ENCODE data around the gene DSN1.

The DSN1 gene

GRCh38 chr20:36785308-36785707 is 11.7 kb upstream of the DSN1 start:
- no peaks in the 10 kb centered on the region for H3K27me3 ChIP-seq (ENCODE audit: insufficient read depth, insufficient read length)
- no peaks in the 10 kb centered on the region for H3K9me3 ChIP-seq (ENCODE audit: insufficient read depth, low read length)
- no peaks in the 10 kb centered on the region for H3K4me1 ChIP-seq (ENCODE audit: insufficient read depth, insufficient read length)
- TF ChIP-seq SUZ12 (IDR thresholded peaks at IDR 0.05; ENCODE audit: extremely low read depth, insufficient read depth, insufficient read length) (no peak), YY1 (IDR thresholded peaks at IDR 0.05; ENCODE audit: insufficient read depth, insufficient read length) (no peak), ZNF274 (IDR thresholded peaks at IDR 0.05; ENCODE audit: low read depth, low read length) (no peak)
- no peak overlapping the region for H3K4me3 ChIP-seq (ENCODE audit: insufficient read length, low read depth)
- H3K36me3 ChIP-seq (ENCODE audit: insufficient read depth, insufficient read length, low read length): peaks cover 54% of the 10 kb centered on the region
- no peak for DNase-seq (ENCODE audit: low read depth, low spot score)
- H3K9ac ChIP-seq (ENCODE audit: insufficient read length, low read depth): no peak overlapping the region

DNA sequence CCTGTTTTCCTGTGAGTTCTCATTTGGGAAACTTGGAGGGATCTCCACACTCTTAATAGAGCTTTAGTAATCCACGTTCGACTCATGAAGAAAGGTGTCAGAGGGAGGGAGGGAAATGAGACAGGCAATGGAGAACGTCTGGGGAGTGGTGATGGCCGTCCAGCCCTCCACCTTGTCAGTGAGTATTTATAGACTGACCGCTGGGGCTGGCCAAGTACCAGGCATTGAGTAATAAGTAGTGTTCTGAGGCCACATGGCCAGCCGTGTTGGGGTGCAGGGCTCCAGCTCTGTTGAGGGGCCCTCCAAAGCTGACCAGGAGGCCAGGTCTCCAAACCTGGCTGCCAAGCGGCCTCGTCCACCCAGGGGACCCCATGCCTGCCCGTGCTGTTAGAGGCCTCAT is 11.3 kb upstream of the DSN1 start:
- Histone ChIP-seq H3K36me3 (ENCODE audit: insufficient read depth, insufficient read length, low read length) (peaks cover 54% of the 10 kb centered on the region), H3K4me3 (ENCODE audit: insufficient read length, low read depth) (no peak overlapping the region), H3K27me3 (ENCODE audit: insufficient read depth, insufficient read length) (no peaks in the 10 kb centered on the region), H3K9me3 (ENCODE audit: insufficient read depth, low read length) (no peaks in the 10 kb centered on the region), H3K9ac (ENCODE audit: insufficient read length, low read depth) (no peak overlapping the region), H3K4me1 (ENCODE audit: insufficient read depth, insufficient read length) (no peaks in the 10 kb centered on the region)
- no peak for DNase-seq (ENCODE audit: low read depth, low spot score)
- TF ChIP-seq ZNF274 (IDR thresholded peaks at IDR 0.05; ENCODE audit: low read depth, low read length) (no peak), SUZ12 (IDR thresholded peaks at IDR 0.05; ENCODE audit: extremely low read depth, insufficient read depth, insufficient read length) (no peak), YY1 (IDR thresholded peaks at IDR 0.05; ENCODE audit: insufficient read depth, insufficient read length) (no peak)

DNA sequence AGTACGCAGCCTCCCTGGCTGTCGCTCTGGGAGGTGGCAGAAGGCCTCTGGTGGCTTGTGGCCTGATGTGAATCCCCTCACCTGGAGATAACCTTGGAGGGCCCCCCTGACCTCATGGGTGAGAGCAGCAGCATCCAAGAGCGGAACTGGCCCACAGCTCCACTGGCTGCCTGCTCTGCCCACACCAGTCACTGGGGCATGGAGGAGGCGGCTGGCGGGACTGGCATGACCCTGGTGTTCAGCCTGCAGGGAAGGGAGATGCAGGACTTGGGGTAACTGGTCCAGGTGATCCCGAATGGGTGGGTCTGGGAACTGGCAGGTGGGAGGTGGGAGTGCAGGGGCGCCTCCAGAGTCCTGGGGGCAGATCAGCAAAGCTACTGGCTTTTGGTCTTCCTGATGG is 10.6 kb upstream of the DSN1 start:
- no peak overlapping the region for H3K4me3 ChIP-seq (ENCODE audit: insufficient read length, low read depth)
- DNase-seq (ENCODE audit: low read depth, low spot score): no peak
- TF ChIP-seq ZNF274 (IDR thresholded peaks at IDR 0.05; ENCODE audit: low read depth, low read length) (no peak), SUZ12 (IDR thresholded peaks at IDR 0.05; ENCODE audit: extremely low read depth, insufficient read depth, insufficient read length) (no peak), YY1 (IDR thresholded peaks at IDR 0.05; ENCODE audit: insufficient read depth, insufficient read length) (no peak)
- no peak overlapping the region for H3K9ac ChIP-seq (ENCODE audit: insufficient read length, low read depth)
- no peaks in the 10 kb centered on the region for H3K9me3 ChIP-seq (ENCODE audit: insufficient read depth, low read length)
- peaks cover 54% of the 10 kb centered on the region for H3K36me3 ChIP-seq (ENCODE audit: insufficient read depth, insufficient read length, low read length)
- H3K27me3 ChIP-seq (ENCODE audit: insufficient read depth, insufficient read length): no peaks in the 10 kb centered on the region
- H3K4me1 ChIP-seq (ENCODE audit: insufficient read depth, insufficient read length): no peaks in the 10 kb centered on the region

- Histone ChIP-seq H3K9me3 (ENCODE audit: insufficient read depth, low read length) (no peaks in the 10 kb centered on the region), H3K9ac (ENCODE audit: insufficient read length, low read depth) (no peak overlapping the region), H3K4me3 (ENCODE audit: insufficient read length, low read depth) (no peak overlapping the region), H3K27me3 (ENCODE audit: insufficient read depth, insufficient read length) (no peaks in the 10 kb centered on the region), H3K36me3 (ENCODE audit: insufficient read depth, insufficient read length, low read length) (peaks cover 21% of the 10 kb centered on the region), H3K4me1 (ENCODE audit: insufficient read depth, insufficient read length) (peaks cover 3% of the 10 kb centered on the region)
- no peak for TF ChIP-seq ZNF274 (IDR thresholded peaks at IDR 0.05; ENCODE audit: low read depth, low read length)
- no peak for TF ChIP-seq YY1 (IDR thresholded peaks at IDR 0.05; ENCODE audit: insufficient read depth, insufficient read length)
- TF ChIP-seq SUZ12 (IDR thresholded peaks at IDR 0.05; ENCODE audit: extremely low read depth, insufficient read depth, insufficient read length): no peak
- DNase-seq (ENCODE audit: low read depth, low spot score): no peak
Measured at GRCh38 chr20:36779656-36780025, 6.1 kb upstream of the DSN1 start.

DNA sequence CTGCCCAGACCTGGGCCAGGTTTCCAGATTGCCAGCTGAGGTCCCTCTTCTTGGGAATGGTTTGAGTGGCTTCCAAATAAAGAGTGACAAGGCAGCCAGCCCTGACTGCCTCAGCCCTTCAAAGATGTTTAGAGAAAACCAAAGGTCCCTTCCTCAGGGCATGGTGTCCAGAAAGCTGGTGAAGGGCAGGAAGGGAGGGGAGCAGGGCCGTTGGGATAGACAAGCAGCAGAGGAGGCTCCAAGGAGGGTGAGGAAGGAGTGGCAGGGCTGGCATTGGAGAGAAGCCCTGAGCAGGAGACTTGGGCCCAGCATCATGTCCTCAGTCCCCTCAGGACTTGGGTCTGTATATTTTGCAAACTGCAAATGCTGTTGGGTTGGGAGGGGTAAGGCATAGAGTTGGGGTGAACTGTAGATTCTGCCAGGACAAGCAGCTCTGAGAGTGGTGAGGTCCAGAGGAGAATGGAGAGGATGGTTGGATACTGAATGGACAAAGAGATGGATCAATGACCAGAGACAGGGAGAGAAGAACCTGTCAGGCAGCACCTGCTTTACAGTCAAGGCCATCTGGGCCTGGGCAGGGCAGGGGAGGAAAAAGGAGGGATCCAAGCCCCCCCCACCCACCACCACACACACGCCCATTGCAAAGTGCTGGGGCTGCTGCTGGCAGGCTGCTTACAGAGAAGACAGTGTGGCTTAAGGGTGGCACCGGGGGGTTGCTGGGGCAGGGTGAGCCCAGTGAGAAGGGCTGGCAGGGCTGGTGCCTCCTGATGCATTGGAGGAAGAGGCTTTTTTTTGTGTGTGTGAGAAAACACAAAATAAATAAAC is 5.5 kb upstream of the DSN1 start:
- no peak for DNase-seq (ENCODE audit: low read depth, low spot score)
- Histone ChIP-seq H3K9ac (ENCODE audit: insufficient read length, low read depth) (no peak overlapping the region), H3K27me3 (ENCODE audit: insufficient read depth, insufficient read length) (no peaks in the 10 kb centered on the region), H3K4me1 (ENCODE audit: insufficient read depth, insufficient read length) (peaks cover 3% of the 10 kb centered on the region), H3K36me3 (ENCODE audit: insufficient read depth, insufficient read length, low read length) (peaks cover 15% of the 10 kb centered on the region), H3K9me3 (ENCODE audit: insufficient read depth, low read length) (no peaks in the 10 kb centered on the region), H3K4me3 (ENCODE audit: insufficient read length, low read depth) (no peak overlapping the region)
- no peak for TF ChIP-seq YY1 (IDR thresholded peaks at IDR 0.05; ENCODE audit: insufficient read depth, insufficient read length)
- no peak for TF ChIP-seq SUZ12 (IDR thresholded peaks at IDR 0.05; ENCODE audit: extremely low read depth, insufficient read depth, insufficient read length)
- TF ChIP-seq ZNF274 (IDR thresholded peaks at IDR 0.05; ENCODE audit: low read depth, low read length): no peak

GRCh38 chr20:36777576-36777975 is 4.0 kb upstream of the DSN1 start:
- DNase-seq (ENCODE audit: low read depth, low spot score): no peak
- Histone ChIP-seq H3K36me3 (ENCODE audit: insufficient read depth, insufficient read length, low read length) (peaks cover under 1% of the 10 kb centered on the region), H3K9me3 (ENCODE audit: insufficient read depth, low read length) (no peaks in the 10 kb centered on the region), H3K4me1 (ENCODE audit: insufficient read depth, insufficient read length) (peaks cover 3% of the 10 kb centered on the region), H3K9ac (ENCODE audit: insufficient read length, low read depth) (no peak overlapping the region), H3K27me3 (ENCODE audit: insufficient read depth, insufficient read length) (no peaks in the 10 kb centered on the region), H3K4me3 (ENCODE audit: insufficient read length, low read depth) (no peak overlapping the region)
- no peak for TF ChIP-seq YY1 (IDR thresholded peaks at IDR 0.05; ENCODE audit: insufficient read depth, insufficient read length)
- no peak for TF ChIP-seq ZNF274 (IDR thresholded peaks at IDR 0.05; ENCODE audit: low read depth, low read length)
- TF ChIP-seq SUZ12 (IDR thresholded peaks at IDR 0.05; ENCODE audit: extremely low read depth, insufficient read depth, insufficient read length): no peak

DNA sequence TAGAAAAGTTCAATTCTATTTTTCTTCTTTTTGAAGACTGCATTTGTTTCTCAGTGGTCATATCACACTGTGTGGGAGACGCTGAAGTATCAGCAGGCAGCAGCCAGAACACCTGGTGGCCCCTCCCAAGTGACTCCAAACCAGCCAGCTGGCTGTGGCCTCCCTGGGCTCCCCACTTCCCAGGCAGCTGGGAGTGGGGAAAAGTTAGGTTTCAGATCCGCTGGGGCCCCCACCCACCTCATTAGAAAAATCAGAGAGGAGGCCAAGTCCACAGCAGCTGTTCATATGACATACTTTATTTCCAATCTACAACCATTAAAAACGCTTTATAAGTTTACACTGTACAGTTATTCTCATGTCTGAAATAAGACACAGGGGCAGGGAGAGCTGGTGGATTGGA is 3.6 kb upstream of the DSN1 start:
- H3K9ac ChIP-seq (ENCODE audit: insufficient read length, low read depth): no peak overlapping the region
- no peaks in the 10 kb centered on the region for H3K27me3 ChIP-seq (ENCODE audit: insufficient read depth, insufficient read length)
- no peaks in the 10 kb centered on the region for H3K36me3 ChIP-seq (ENCODE audit: insufficient read depth, insufficient read length, low read length)
- DNase-seq (ENCODE audit: low read depth, low spot score): no peak
- H3K4me3 ChIP-seq (ENCODE audit: insufficient read length, low read depth): no peak overlapping the region
- H3K4me1 ChIP-seq (ENCODE audit: insufficient read depth, insufficient read length): peaks cover 3% of the 10 kb centered on the region
- no peaks in the 10 kb centered on the region for H3K9me3 ChIP-seq (ENCODE audit: insufficient read depth, low read length)
- TF ChIP-seq ZNF274 (IDR thresholded peaks at IDR 0.05; ENCODE audit: low read depth, low read length) (no peak), YY1 (IDR thresholded peaks at IDR 0.05; ENCODE audit: insufficient read depth, insufficient read length) (no peak), SUZ12 (IDR thresholded peaks at IDR 0.05; ENCODE audit: extremely low read depth, insufficient read depth, insufficient read length) (no peak)

Data from NT2/D1 (cell line).